BLaER1 (cell line): ENCODE results near the gene PRKCE.

ENCODE experiments used
- H3K27ac ChIP-seq: shearing (Covaris generic); formaldehyde crosslinking; 2 replicates; pipeline ENCODE4 v1.8.1; 2022
- H3K27me3 ChIP-seq: shearing (Covaris generic); formaldehyde crosslinking; 2 replicates; pipeline ENCODE4 v1.8.1; 2022
- H3K36me3 ChIP-seq: shearing (Covaris generic); formaldehyde crosslinking; 2 replicates; pipeline ENCODE4 v1.8.1; 2022
- H3K4me1 ChIP-seq: shearing (Covaris generic); formaldehyde crosslinking; 2 replicates; pipeline ENCODE4 v1.8.1; 2022
- H3K4me2 ChIP-seq: shearing (Covaris generic); formaldehyde crosslinking; 2 replicates; pipeline ENCODE4 v1.8.1; 2022
- H3K4me3 ChIP-seq: shearing (Covaris generic); formaldehyde crosslinking; 2 replicates; pipeline ENCODE4 v1.8.1; 2022
- H3K9ac ChIP-seq: shearing (Covaris generic); formaldehyde crosslinking; 2 replicates; pipeline ENCODE4 v1.8.1; 2022
- H3K9me3 ChIP-seq: shearing (Covaris generic); formaldehyde crosslinking; 2 replicates; pipeline ENCODE4 v1.8.1; 2022
- H4K20me1 ChIP-seq: shearing (Covaris generic); formaldehyde crosslinking; 2 replicates; pipeline ENCODE4 v1.8.1; 2022
- Cebpa-rat ChIP-seq: shearing (Covaris generic); IDR thresholded peaks from 2 replicates; pipeline ENCODE4 v1.8.1; 2022

The PRKCE gene

DNA sequence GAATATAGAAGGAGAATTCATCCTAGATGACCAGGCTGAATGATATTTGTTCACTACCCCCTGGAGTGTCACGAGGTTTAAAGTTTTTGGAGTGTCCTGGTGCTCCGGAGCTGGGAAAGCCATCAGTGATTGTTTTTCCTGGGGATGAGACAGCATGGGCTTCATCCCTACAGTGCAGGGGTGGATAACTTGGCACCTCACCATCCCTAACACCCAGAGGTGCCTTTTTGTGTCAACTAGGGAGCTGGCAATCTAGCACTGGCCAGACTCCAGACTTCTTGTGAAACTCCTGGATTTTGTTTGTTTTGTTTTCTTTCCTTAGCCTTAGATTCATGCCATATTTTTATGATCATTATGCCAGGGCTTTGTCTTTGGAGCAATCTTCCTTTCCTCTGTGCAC lies 164.8 kb downstream of the PRKCE start:
- H3K9me3 ChIP-seq: no peaks in the 10 kb centered on the region
- H4K20me1 ChIP-seq: peaks cover 100% of the 10 kb centered on the region
- no peaks in the 10 kb centered on the region for H3K27me3 ChIP-seq
- no peak overlapping the region for H3K4me3 ChIP-seq
- H3K27ac ChIP-seq: peak overlapping the region; percentile 2; the same call in 1 of the 2 replicates
- TF ChIP-seq Cebpa-rat: no peak
- peak overlapping the region; percentile 49 for H3K4me2 ChIP-seq
- peaks cover 96% of the 10 kb centered on the region for H3K4me1 ChIP-seq
- H3K9ac ChIP-seq: peak overlapping the region; percentile 16; the same call in 1 of the 2 replicates
- H3K36me3 ChIP-seq: peaks cover 37% of the 10 kb centered on the region

DNA sequence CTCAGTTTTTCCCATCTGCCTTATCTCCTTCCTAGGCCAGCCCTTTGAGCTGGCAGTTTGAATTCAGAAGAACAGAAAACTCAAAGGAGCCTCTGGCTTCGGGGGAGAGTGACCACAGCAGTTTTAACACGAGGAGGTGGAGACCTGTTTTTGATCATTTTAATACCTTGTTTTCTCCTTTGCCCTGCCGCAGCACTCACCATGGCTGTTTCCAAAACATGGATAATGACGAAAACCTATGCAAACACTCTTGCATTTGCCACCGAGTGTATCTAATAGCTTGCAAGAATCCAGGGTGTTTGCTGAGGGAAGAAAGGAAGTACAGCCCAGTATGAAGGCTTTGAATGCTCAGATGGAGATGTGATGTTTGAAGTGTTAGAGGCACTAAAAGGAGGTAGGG lies 167.1 kb downstream of the PRKCE start:
- Histone ChIP-seq H3K9ac (no peak overlapping the region), H3K4me3 (no peak overlapping the region), H3K36me3 (peaks cover 29% of the 10 kb centered on the region), H3K27me3 (no peaks in the 10 kb centered on the region), H3K9me3 (no peaks in the 10 kb centered on the region), H3K4me2 (peak overlapping the region; percentile 92), H4K20me1 (peaks cover 100% of the 10 kb centered on the region), H3K27ac (peak overlapping the region; percentile 46; the same call in 1 of the 2 replicates), H3K4me1 (peaks cover 100% of the 10 kb centered on the region)
- TF ChIP-seq Cebpa-rat: no peak

DNA sequence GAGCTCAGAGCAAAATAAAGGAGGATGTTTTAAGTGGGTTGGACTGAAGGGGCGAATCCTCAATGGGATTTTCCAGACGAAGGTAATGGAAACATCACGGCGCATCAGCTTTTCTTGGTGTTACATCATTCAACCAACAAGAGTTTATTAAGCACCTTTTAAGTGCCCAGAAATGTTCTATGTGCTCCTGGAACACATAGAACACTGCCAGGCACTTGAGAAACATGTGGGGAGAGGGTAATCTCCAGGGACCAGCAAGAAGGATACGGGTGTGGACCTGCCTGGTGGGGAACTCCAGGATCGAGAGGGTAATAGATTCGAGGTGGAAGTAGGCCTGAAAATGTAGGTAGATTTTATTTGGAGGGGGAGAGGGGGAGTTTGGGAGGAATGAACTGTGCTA lies 168.6 kb downstream of the PRKCE start:
- H3K4me3 ChIP-seq: no peak overlapping the region

DNA sequence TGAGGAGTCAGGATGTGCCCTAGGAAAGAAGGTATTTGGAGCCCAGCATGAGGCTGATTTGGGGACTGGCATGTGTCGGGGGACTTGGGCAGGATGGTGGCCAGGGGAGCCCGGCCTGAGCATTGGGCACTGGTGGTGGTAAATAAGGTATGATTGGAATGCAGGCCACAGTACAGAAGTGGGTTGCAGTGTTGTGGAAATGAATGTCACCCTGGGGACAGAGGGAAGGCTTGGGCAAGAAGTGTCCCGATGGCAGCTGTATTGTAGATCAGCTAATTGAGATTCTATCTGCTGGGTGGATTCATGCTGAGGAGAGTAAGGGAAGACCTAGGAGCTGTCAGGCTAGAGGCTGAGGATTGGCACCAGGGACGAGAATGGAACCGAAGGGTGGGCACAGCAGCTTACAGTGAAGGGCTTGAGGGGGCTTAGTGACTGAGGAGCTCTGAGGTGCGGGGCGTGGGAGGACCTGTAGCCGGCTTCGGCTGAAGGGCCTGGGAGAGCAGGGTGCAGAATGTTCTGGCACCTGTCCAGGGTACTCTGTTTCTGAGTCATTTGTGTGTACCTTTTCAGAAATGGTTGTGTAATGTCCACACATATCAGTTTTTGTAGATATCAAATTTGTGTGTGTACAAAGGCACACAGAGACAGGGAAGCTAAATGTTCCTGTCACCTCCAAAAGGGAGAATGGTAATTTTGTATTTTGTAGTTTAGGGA lies 170.2 kb downstream of the PRKCE start:
- Histone ChIP-seq H3K4me1 (peaks cover 100% of the 10 kb centered on the region), H3K36me3 (peaks cover 19% of the 10 kb centered on the region), H3K4me2 (peak overlapping the region; percentile 92), H4K20me1 (peaks cover 91% of the 10 kb centered on the region), H3K27ac (peak overlapping the region; percentile 48), H3K9me3 (no peaks in the 10 kb centered on the region), H3K9ac (no peak overlapping the region), H3K4me3 (no peak overlapping the region), H3K27me3 (no peaks in the 10 kb centered on the region)
- no peak for TF ChIP-seq Cebpa-rat

More for the DNA sequence above, 168.6 kb downstream of the PRKCE start:
- Histone ChIP-seq H3K27ac (peak overlapping the region; percentile 48), H3K36me3 (peaks cover 27% of the 10 kb centered on the region), H4K20me1 (peaks cover 100% of the 10 kb centered on the region), H3K4me1 (peaks cover 100% of the 10 kb centered on the region), H3K9me3 (no peaks in the 10 kb centered on the region), H3K27me3 (no peaks in the 10 kb centered on the region), H3K9ac (no peak overlapping the region), H3K4me2 (peak overlapping the region; percentile 92)
- no peak for TF ChIP-seq Cebpa-rat

DNA sequence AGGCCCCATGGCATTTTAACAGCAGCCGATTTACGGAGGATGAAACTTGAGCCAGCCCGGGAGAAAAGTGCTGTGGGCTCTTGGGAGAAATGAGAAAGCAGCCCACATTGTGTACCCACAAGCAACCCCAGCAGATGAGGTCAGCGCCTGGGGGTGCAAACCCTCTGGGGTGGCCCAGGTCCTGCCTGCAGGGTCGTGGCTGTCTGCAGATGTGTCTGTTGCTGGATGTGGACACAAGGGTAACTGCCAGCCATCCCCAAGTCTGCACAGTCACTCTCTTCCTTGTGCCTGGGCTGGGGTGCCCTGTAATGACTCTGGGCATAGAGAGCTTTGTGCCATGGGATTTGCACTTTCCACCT lies 170.8 kb downstream of the PRKCE start:
- H3K27me3 ChIP-seq: no peaks in the 10 kb centered on the region
- no peak for TF ChIP-seq Cebpa-rat
- no peaks in the 10 kb centered on the region for H3K9me3 ChIP-seq
- no peak overlapping the region for H3K9ac ChIP-seq
- peaks cover 85% of the 10 kb centered on the region for H4K20me1 ChIP-seq
- H3K4me2 ChIP-seq: peak overlapping the region; percentile 92
- H3K27ac ChIP-seq: peak overlapping the region; percentile 48
- peaks cover 100% of the 10 kb centered on the region for H3K4me1 ChIP-seq
- no peak overlapping the region for H3K4me3 ChIP-seq
- peaks cover 19% of the 10 kb centered on the region for H3K36me3 ChIP-seq

DNA sequence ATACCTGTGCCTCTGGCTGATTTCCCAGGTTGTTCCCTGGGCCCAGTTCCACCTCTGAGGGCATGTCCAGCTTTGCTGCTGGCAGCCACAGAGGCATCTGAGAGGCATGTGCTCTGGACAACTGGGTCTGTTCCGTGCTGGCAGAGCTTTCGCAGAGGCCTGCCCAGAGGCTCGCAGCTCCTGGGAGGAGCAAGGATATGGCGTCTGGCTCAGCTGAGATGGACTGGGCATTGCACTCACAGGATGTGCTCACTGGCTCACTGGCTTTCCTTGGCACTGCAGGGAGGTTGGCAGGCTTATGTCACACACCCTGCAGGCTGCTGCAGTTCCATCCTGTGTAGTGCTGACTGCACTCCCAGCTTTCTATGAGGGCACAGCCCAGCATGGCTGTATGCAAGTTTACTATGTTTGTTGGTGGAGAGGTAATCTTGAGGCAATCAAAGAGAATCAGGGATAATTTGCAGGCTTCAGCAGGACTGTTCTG lies 172.3 kb downstream of the PRKCE start:
- H3K4me1 ChIP-seq: peaks cover 95% of the 10 kb centered on the region
- H3K36me3 ChIP-seq: peaks cover 15% of the 10 kb centered on the region; the same call in 1 of the 2 replicates
- peak overlapping the region; percentile 48 for H3K27ac ChIP-seq
- H3K4me2 ChIP-seq: peak overlapping the region; percentile 92
- no peaks in the 10 kb centered on the region for H3K27me3 ChIP-seq
- H3K9me3 ChIP-seq: no peaks in the 10 kb centered on the region
- no peak overlapping the region for H3K4me3 ChIP-seq
- no peak overlapping the region for H3K9ac ChIP-seq
- peaks cover 70% of the 10 kb centered on the region for H4K20me1 ChIP-seq
- TF ChIP-seq Cebpa-rat: no peak

DNA sequence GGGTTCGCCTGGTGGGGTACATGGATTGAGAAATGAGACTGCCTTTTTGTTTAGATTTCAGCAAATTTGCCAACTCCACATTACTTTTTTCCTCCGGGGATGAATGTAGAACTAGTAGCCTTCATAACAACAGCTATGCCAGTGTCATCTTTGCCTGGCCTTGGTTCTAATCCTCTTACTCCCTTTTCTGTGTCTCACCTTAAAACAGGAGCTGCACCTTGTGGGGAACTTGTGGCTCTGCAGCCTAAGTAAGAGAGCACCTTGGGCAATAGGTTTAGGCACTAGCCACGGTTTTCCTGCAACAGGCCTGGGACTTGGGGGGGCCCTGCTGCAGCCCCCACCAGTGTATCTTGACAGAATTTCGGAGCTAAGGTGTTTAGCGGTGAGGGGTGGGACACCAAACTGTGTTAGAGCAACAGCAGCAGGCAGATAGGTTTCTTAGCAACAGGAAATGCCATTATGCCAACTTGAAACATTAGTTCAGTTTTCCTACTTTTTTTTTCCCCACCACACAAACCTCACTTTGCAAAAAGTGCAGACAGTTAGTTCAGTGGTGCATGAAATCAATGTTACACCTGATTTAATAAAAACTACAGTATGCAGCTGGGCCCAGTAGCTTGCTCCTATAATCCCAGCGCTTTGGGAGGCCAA lies 173.7 kb downstream of the PRKCE start:
- H4K20me1 ChIP-seq: peaks cover 57% of the 10 kb centered on the region
- peak overlapping the region; percentile 47 for H3K9ac ChIP-seq

DNA sequence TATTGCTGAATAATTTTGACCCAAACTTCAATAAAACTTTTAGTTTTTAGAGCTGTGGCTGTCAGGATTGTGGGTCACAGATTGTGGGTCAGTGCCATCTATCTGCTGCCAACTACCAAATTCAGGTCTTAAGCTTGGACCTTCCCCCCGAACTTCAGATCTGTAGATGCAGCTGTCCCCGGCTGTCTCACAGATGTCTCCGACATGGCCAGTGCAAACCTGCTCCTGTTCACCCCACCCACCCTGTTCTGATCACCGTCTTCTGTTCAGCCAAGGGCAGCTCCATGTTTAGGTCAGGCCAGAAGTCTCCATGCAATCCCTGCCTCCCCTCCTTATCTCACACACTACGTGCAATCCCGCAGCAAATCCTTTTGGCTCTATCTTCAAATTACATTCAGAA lies 175.0 kb downstream of the PRKCE start:
- peaks cover 26% of the 10 kb centered on the region; the same call in 1 of the 2 replicates for H3K36me3 ChIP-seq
- peak overlapping the region; percentile 18; the same call in 1 of the 2 replicates for H3K4me3 ChIP-seq

More for the DNA sequence above, 173.7 kb downstream of the PRKCE start:
- Histone ChIP-seq H3K36me3 (peaks cover 14% of the 10 kb centered on the region; the same call in 1 of the 2 replicates), H3K4me1 (peaks cover 82% of the 10 kb centered on the region), H3K27ac (peak overlapping the region; percentile 74), H3K9me3 (peaks cover 10% of the 10 kb centered on the region), H3K4me3 (peak overlapping the region; percentile 49), H3K4me2 (peak overlapping the region; percentile 92), H3K27me3 (no peaks in the 10 kb centered on the region)
- no peak for TF ChIP-seq Cebpa-rat

DNA sequence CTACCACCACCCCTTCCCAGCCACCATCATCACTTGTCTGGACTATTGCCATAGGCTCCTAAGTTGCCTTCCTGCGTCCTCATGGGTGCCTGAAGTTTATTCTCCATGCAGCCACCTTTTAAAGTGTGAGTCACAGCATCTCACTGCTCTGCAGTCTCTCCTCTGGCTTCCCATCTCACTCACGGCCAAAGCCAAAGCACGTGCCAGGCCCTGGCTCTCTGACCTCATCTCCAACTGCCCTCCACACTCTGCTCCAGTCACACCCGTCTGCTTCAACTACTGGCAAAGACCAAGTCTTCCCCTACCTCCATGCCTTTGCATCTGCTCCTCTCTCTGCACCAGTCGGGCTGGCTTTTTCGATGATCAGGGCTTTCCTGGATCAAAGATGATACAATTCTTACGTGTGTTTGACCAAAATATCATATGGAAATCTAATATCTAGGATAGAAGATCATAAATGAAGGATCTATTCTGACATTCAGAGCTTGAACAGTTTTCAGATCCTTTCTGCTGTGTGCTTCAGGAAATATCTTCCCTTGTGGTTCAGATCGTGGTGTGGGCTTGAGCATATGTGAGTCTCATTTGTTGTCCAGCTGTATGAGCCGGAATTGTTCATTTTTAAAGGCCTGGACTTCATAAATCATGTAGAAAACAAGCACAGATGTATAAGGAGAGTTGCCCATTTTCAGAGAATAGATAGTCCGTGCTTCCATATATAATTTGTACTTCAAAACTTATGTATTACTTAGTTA lies 175.6 kb downstream of the PRKCE start:
- H3K9ac ChIP-seq: peak overlapping the region; percentile 59
- H3K27ac ChIP-seq: peak overlapping the region; percentile 74
- peak overlapping the region; percentile 18 for H3K4me3 ChIP-seq
- H4K20me1 ChIP-seq: peaks cover 37% of the 10 kb centered on the region
- no peak for TF ChIP-seq Cebpa-rat
- peak overlapping the region; percentile 92 for H3K4me2 ChIP-seq
- peaks cover 68% of the 10 kb centered on the region for H3K4me1 ChIP-seq
- no peaks in the 10 kb centered on the region for H3K27me3 ChIP-seq
- H3K36me3 ChIP-seq: peaks cover 26% of the 10 kb centered on the region; the same call in 1 of the 2 replicates
- H3K9me3 ChIP-seq: peaks cover 26% of the 10 kb centered on the region

More for the DNA sequence above, 175.0 kb downstream of the PRKCE start:
- no peaks in the 10 kb centered on the region for H3K27me3 ChIP-seq
- peaks cover 72% of the 10 kb centered on the region for H3K4me1 ChIP-seq
- no peak for TF ChIP-seq Cebpa-rat
- H3K27ac ChIP-seq: peak overlapping the region; percentile 74
- H3K9ac ChIP-seq: peak overlapping the region; percentile 59
- peaks cover 24% of the 10 kb centered on the region for H3K9me3 ChIP-seq
- peaks cover 43% of the 10 kb centered on the region for H4K20me1 ChIP-seq
- peak overlapping the region; percentile 92 for H3K4me2 ChIP-seq
